ENCODE measurements around the gene UVRAG. TPM values are rescaled to one million over a fixed set of nuclear protein-coding genes. Genes with fewer than 3 reads are reported as not detected.

UVRAG gene
- total and polyA plus RNA-seq, 2 of the 4 experiments (the other 2 are of a cell fraction): 5.6 to 10.9 TPM

DNA sequence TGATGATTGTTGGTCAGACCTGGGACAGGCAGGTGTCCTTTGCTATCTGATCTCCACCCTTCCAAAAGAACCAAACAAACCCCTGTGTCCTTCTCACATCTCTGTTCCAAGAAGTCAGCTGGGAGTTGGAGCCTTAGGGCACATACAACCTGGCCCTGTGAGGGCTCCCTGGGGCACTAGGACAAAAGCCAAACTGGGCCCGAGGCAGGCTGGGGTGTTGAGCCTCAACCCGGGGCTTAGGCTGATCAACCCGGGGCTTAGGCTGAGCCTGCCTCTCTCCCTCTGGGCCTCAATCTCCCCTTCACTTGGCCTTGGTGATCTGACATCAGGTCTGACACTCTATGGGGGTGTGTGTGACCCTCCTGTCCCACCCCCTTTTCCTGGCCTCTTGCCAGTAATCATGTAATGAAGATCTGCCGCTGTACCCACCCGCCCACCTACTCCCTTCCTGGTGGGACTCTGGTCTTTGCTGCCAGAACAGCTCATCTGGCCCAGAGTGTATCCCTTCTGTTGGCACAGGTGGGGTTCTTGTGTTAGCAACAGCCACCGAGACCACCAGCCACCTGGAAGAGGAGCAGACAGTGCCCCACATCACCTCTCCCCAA is 22.8 kb upstream of the UVRAG start:
- no peak for DNase-seq
- intact Hi-C loops (cut with micrococcal nuclease): no loop called here

More for the DNA sequence above, 22.8 kb upstream of the UVRAG start:
- Histone ChIP-seq H2BK20ac (ENCODE audit: low read depth, low read length) (no peak overlapping the region), H3K56ac (ENCODE audit: extremely low read depth, insufficient read depth, low read length) (no peak overlapping the region), H3K9me3 (ENCODE audit: control insufficient read depth, insufficient read depth, low read length) (no peaks in the 10 kb centered on the region), H3K4me3 (ENCODE audit: insufficient read depth, low read depth, low read length) (no peak overlapping the region), H3K9me1 (ENCODE audit: insufficient read depth, low read length) (no peaks in the 10 kb centered on the region; the same call in 1 of the 2 replicates), H4K91ac (ENCODE audit: insufficient read depth, low read depth, low read length) (no peak overlapping the region), H3K27ac (ENCODE audit: insufficient read depth, low read length) (no peak overlapping the region), H4K20me1 (ENCODE audit: insufficient read depth, low read length) (no peaks in the 10 kb centered on the region), H3K14ac (replicated peaks; ENCODE audit: low read depth, low read length) (no peak overlapping the region), H3K4me2 (ENCODE audit: low read depth, low read length) (no peak overlapping the region), H2AFZ (replicated peaks; ENCODE audit: low read length, poor library complexity) (no peak overlapping the region), H2AK9ac (replicated peaks; ENCODE audit: low read depth, low read length, poor library complexity) (no peak overlapping the region), H2BK120ac (ENCODE audit: low read depth, low read length) (no peak overlapping the region), H4K8ac (ENCODE audit: low read depth in 2 of 2, low read length in 2 of 2) (no peak overlapping the region), H3K79me1 (ENCODE audit: low read depth in 1 of 2, low read length in 2 of 2) (no peaks in the 10 kb centered on the region), H3K27me3 (ENCODE audit: control insufficient read depth, insufficient read depth, low read length) (peaks cover 42% of the 10 kb centered on the region), H2BK15ac (ENCODE audit: low read depth, low read length) (no peak overlapping the region), H3K4ac (ENCODE audit: low read depth, low read length) (no peak overlapping the region), H2BK5ac (ENCODE audit: low read depth, low read length, poor library complexity, severe bottlenecking) (no peak overlapping the region), H3K18ac (ENCODE audit: low read depth, low read length) (no peak overlapping the region), H2AK5ac (ENCODE audit: low read depth, low read length) (no peak overlapping the region), H3K4me1 (ENCODE audit: control insufficient read depth, insufficient read depth, low read length) (no peaks in the 10 kb centered on the region), H3K36me3 (ENCODE audit: control insufficient read depth, insufficient read depth, low read length) (no peaks in the 10 kb centered on the region), H3K9ac (ENCODE audit: low read depth, low read length) (no peak overlapping the region), H4K5ac (ENCODE audit: low read depth, low read length) (no peak overlapping the region), H3K23ac (ENCODE audit: low read depth, low read length) (no peak overlapping the region)
- TF ChIP-seq MAFK (IDR thresholded peaks at IDR 0.05; ENCODE audit: low read depth, low read length): no peak
- no peak for TF ChIP-seq USF2 (IDR thresholded peaks at IDR 0.05; ENCODE audit: low read depth, low read length)
- TF ChIP-seq, protein P1, sequence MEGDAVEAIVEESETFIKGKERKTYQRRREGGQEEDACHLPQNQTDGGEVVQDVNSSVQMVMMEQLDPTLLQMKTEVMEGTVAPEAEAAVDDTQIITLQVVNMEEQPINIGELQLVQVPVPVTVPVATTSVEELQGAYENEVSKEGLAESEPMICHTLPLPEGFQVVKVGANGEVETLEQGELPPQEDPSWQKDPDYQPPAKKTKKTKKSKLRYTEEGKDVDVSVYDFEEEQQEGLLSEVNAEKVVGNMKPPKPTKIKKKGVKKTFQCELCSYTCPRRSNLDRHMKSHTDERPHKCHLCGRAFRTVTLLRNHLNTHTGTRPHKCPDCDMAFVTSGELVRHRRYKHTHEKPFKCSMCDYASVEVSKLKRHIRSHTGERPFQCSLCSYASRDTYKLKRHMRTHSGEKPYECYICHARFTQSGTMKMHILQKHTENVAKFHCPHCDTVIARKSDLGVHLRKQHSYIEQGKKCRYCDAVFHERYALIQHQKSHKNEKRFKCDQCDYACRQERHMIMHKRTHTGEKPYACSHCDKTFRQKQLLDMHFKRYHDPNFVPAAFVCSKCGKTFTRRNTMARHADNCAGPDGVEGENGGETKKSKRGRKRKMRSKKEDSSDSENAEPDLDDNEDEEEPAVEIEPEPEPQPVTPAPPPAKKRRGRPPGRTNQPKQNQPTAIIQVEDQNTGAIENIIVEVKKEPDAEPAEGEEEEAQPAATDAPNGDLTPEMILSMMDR (conservative IDR thresholded peaks at IDR 0.05; ENCODE audit: low read depth, low read length): no peak
- TF ChIP-seq, protein P2, sequence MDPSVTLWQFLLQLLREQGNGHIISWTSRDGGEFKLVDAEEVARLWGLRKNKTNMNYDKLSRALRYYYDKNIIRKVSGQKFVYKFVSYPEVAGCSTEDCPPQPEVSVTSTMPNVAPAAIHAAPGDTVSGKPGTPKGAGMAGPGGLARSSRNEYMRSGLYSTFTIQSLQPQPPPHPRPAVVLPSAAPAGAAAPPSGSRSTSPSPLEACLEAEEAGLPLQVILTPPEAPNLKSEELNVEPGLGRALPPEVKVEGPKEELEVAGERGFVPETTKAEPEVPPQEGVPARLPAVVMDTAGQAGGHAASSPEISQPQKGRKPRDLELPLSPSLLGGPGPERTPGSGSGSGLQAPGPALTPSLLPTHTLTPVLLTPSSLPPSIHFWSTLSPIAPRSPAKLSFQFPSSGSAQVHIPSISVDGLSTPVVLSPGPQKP (IDR thresholded peaks at IDR 0.05; ENCODE audit: borderline replicate concordance, low read depth, low read length): no peak
- TF ChIP-seq CEBPB (IDR thresholded peaks at IDR 0.05; ENCODE audit: low read depth, low read length): no peak
- TF ChIP-seq RFX5 (IDR thresholded peaks at IDR 0.05; ENCODE audit: low read depth, low read length): no peak
- TF ChIP-seq NFE2L2 (IDR thresholded peaks at IDR 0.05; ENCODE audit: low read depth, low read length): no peak
- no peak for TF ChIP-seq POLR2A (IDR thresholded peaks at IDR 0.05; ENCODE audit: low read depth, low read length)
- TF ChIP-seq RAD21 (IDR thresholded peaks at IDR 0.05; ENCODE audit: low read length): no peak
- no peak for TF ChIP-seq RCOR1 (IDR thresholded peaks at IDR 0.05; ENCODE audit: insufficient replicate concordance, low read length)
- dilution Hi-C loops (cut with HindIII; ENCODE audit: low sequenced_read_pairs, unreplicated experiment) (no loop called here), in situ Hi-C loops (cut with MboI; ENCODE audit: low sequenced_read_pairs) (no loop called here)
- ATAC-seq (ENCODE audit: low read depth): no peak
- BruUV-seq (replicated peaks): no TSS peak
- ChIA-PET CTCF (interaction anchor here (1.3 kb wide), 1 partner anchor 11 kb away, joined by 3 read pairs; no protein-coding TSS in a partner anchor), POLR2A (ENCODE audit: unreplicated experiment) (no interaction called here)
- no CpG with 5 or more reads among the region's 6 CpGs for WGBS, 2 experiments (ENCODE audit: extremely low coverage in 2 of 2, insufficient read length in 1 of 2)

Data from IMR-90 (cell line).